Stimulated activated CD4-positive, alpha-beta T cell treated with anti-CD3 and anti-CD28 coated beads, Interleukin-15, amount 100 ng/mL, for 24 hours (primary cell): ENCODE results near the gene IFI16.
"Not testable (repeated sequence)": the region's sequence is repeated elsewhere in the genome, so short reads cannot be mapped to it uniquely, and the experiment has no call there.

Source experiments
- DNase-seq: peaks from one replicate; pipeline ENCODE4 v3.0.0-alpha.2; 2020

The IFI16 gene

DNA sequence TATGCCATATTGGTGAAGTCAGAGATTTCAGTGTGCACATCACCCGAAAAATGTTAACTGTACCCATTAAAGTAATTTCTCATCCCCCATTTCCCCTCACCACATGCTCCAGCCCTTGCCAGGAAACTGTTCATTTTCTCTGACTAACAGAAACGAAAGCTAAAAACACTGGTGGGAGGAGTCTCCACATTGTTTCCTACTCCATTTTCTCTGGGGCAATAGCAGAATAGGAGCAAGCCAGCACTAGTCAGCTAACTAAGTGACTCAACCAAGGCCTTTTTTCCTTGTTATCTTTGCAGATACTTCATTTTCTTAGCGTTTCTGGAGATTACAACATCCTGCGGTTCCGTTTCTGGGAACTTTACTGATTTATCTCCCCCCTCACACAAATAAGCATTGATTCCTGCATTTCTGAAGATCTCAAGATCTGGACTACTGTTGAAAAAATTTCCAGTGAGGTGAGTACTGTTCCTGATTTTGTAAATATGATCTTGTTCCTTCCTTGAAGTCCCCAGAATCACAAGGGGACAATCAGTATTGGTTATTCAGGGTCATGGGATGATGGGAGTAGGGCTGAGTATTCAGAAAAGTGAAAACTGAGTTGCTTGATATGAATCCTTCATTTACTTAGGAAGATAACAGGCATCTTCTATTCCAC lies at the start of gene IFI16:
Gene IFI16 (plus strand): TSS at position 204 of the 658 bp plus-strand sequence. CDS start 4,774 bp downstream, outside the sequence.
- peak; percentile 66 for DNase-seq

DNA sequence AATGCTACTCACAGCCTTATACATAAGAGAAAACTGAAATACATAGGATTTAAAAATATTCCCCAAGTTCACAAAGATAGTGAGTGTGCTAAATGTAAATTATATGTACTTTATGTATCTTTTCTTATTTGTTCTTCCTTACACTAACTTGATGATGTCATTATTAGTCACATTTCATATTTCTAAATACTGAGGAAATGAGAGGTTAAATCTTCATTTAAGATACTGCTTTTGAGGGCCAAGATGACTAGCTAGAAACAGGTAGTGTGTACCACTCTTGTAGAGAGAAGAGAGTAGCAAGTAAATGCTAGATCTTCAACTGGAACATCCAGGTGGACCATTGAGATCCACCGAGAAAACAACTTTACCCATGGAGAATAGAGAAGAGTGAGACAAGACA lies 48.5 kb upstream of the IFI16 start:
- DNase-seq, result no peak

DNA sequence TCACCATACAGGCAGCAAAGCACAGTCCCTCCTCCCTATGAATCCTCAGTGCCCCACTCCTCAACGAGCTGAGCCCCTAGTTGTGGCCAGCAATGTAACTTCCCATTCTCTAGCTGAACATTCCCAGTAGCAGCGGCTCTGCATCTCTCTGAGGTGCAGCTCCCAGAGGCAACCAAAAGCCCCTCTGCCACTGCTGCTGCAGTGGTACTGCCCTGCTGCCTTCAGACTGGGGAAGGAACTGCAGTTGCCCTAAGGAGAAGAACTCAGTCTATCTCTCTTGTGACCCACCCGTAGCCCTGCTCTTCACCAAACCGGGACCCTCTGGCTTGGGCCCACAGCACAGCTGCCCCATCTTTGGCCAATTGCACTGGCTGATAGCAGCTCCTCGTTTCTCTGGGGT lies 46.7 kb upstream of the IFI16 start:
- no peak for DNase-seq

- DNase-seq, result no peak
These were observed 40.5 kb upstream of the IFI16 start for GRCh38 chr1:158969166-158969565.

GRCh38 chr1:158969855-158970254 lies 39.9 kb upstream of the IFI16 start:
- peak; percentile 23 for DNase-seq

DNA sequence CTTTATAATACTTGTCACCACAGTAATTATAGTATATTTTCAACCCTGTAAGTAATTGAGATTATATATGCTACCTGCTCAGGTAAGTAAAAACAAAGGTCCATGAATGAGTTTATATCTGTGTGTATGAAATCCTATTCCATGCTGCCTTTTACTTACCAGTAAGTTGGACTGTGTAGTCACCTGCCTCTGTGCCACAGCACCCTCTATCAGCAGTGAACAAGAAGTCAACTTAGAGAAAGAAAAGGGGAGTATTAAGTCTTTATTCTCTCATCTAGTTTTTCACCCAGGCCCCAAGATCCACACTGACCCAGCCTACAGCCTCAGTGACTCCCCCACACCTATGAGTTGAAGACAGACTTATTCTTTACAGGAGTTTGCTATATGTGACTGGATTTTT lies 36.9 kb upstream of the IFI16 start:
- peak; percentile 10 for DNase-seq

DNA sequence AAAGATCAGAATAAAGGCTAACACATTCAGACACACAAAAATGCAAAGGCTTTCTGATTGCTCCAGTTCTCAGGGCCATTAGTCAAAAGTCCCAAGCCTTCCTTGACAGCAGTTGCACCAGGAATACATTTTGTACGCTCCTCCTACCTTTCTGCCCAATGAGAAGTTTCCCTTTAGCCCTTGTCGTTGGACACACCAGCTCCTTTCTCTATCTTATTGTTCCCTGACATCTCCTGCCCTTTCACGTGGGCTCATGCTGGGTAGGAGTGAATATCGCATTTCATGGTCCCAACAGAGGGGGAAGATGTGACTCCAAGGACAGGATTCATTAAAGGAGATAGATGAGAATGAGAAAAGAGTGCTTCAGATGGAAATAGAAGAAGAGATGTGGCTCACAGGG lies 33.5 kb upstream of the IFI16 start:
- DNase-seq, result no peak

DNA sequence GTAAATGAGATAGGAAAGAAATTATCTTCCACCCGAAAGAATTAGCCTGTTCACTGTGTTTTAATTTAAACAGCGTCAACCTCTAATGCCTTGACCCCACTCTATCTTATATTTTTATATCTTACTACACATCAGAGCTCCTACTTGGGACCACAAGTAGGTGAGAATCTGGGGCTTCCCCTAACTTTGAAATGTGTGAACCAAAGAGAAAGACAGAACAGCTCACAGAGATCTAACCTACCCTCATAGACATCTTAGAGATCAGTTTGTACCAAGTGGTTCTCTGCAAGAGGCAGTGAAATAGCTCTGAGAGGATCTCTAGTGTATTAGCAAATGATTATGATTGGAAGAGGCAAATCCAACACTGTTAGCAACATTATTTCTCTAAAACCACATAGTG lies 31.0 kb upstream of the IFI16 start:
- DNase-seq, result no peak

- no peak for DNase-seq
These were observed 30.5 kb upstream of the IFI16 start for GRCh38 chr1:158979229-158979628.

GRCh38 chr1:158983235-158983634 lies 26.5 kb upstream of the IFI16 start:
- DNase-seq, result no peak

- DNase-seq, result no peak
These were observed 25.3 kb upstream of the IFI16 start for GRCh38 chr1:158984386-158984785.

- DNase-seq, result no peak
These were observed 20.3 kb upstream of the IFI16 start for GRCh38 chr1:158989424-158989823.

DNA sequence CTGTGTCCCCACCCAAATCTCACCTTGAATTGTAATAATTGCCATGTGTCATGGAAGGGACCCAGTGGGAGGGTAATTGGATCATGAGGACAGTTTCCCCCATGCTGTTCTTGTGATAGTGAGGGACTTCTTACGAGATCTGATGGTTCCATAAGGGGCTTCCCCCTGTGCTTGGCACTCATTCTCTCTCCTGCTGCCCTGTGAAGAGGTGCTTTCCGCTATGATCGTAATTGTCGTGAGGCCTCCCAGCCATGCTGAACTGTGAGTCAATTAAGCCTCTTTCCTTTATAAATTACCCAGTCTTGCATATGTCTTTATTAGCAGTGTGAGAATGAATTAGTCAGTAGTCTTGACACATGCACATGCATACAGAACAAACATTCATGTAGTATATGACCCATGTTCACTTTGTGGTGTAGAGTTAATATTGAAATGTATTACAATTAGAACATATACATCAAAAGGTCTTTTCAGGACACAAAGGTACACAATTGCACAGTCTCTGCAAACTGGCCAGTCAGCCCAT lies 16.9 kb upstream of the IFI16 start:
- no peak for DNase-seq

DNA sequence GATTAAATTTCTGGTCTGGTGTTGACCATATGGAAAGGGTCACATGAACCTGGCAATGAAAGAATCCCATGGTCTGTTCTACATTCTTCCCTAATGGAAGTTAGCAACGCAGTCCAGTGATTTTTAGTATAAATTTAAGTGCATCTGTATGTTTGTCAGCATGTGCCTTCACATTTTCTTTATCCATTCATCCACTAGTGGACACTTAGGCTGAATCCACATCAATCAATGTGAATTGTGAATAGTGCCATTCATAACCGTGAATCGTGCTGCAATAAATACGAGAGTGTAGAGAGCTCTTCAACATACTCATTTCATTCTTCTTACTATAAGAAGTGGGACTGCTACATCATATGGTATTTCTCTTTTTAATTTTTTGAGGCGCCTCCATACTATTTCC lies 12.7 kb upstream of the IFI16 start:
- DNase-seq, result no peak

DNA sequence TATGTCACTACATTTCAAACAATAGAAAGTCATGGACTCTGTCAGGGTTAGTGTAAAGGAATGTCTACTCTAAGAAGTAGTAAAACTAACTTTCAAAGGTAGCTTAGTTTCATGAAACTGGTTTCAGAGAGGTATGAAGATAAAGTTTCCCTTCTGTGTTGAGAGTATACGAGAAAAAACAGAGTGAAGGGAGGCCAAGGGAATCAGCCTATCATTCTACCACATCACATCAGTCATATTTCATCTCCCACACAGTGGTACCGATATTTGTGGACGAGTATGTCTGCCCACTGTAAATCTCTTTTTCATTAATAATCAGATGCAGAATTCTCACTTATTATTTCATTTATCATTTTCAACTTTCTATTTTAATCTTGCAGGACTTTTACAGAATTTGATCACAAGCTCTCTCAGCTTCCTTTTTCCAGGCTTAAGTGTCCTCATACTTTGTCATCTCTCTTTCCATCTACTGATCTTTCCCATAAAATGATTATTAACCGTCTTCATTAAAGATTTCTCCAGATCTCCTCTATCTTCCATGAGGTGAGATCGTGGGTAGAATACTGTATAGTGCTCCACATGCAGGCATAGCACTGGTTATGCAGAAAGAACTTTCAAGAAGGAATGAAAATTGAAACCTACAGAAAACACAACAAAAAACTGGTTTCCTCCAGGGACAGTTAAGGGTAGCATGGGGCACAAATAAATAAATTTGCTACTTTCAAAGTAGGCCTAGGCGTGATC lies 11.5 kb upstream of the IFI16 start:
- DNase-seq, result no peak

DNA sequence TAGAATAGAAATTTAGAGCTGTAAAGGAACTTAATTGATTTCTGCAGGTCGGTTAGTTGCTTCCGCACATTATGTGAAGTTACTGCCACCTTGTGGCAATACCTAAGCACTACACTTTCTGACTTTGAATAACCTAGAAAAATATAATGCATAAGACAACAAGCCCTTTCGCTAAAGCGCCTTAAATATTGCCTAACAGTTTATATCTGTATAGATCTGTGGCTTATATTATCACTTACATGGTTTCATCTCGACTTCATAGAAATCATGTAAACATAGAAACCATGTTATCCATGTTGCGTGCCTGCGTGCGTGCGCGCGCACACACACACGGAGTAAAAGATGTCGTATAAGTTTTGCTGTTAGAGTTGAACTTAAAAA lies 10.9 kb upstream of the IFI16 start:
- peak; percentile 49 for DNase-seq

DNA sequence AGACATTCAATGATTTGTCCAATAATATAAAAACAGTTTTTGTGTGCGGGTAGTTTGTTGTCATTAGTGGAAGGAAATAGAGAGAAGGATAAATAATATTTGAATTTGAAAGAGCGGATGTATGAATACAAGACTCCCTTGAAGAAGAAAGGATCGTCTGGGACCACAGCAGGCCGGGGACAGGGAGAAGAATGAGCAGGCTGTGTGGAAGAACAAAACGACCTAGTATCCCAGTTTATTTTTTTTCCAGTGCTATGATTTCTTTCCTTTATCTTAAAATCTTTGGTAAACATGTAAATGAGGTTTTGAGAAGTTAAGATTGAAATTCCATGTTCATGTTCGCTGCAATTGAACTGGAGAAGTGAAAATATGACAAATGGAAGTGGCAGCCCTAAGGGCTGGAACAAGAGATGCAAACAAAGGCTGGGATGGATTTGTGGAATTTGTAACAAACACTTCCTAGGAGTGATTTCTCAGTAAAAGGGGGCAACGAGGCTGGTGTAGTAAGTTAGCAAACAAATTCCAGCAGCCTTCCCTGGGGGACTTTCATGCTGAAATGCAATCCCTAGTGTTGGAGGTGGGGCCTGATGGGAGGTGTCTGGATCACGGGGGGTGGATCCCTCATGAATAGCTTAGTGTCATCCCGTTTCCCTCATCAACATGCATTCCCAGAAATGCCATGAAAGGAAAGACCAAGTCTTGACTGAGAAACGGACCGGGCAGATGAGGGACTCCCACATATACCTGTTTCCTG lies 10.2 kb upstream of the IFI16 start:
- DNase-seq, result no peak

- DNase-seq, result no peak
These were observed 9.7 kb upstream of the IFI16 start for GRCh38 chr1:159000070-159000409.

DNA sequence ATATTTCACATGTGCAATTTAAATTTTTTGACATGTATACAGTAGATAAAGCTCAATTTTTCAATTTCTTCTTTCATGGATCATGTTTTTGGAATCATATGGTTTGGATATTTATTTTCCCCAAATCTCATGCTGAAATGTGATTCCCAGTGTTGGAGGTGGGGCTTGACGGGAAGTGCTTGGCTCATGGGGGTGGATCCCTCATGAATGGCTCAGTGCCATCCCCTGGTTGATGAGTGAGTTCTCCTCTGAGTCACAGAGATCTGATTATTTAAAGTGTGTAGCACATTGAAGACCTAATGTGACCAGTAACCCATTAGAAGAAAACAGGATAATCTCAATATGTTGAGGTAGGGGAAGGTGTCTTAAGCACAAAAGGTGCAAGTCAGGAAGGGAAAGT lies 9.1 kb upstream of the IFI16 start:
- no peak for DNase-seq

DNA sequence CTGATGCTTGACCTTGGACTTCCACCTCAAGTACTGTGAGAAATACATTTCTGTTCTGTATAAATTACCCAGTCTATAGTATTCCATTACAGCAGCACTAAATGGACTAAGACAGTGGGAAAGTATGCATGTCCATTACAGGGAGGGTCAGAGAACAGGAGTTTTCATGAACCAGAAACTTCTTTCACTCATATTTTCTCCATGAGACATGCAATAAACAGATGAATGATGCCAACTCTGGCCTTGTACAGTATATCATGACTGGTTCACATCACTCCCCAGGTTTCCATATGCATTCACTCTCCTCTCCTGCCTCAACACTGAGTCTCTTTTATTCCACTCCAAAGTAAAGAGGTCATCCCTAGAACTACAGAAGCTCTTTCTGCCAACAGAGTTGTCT lies 4.5 kb upstream of the IFI16 start:
- DNase-seq, result no peak

DNA sequence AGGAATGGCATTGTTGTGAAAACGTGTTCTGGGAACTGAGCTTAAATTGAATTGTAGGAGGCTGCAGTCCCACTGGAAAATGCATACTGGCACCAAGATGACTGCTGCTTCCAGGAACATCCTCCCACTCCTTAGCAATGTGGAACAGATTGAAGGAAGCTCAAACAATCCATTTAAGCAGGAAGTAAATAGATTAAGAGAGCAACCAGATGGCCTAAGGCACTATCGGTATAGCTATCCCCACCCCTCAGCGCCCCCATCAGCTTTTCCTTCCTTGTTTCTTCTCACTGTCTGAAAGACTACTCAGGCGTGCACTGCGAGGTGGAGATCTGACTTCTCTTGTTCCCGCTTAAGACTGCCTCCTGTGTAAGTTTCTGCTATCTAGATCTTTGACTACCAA lies 4.0 kb upstream of the IFI16 start:
- DNase-seq, result no peak

- not testable (repeated sequence) for DNase-seq
These were observed 3.4 kb upstream of the IFI16 start for GRCh38 chr1:159006210-159006807.

DNA sequence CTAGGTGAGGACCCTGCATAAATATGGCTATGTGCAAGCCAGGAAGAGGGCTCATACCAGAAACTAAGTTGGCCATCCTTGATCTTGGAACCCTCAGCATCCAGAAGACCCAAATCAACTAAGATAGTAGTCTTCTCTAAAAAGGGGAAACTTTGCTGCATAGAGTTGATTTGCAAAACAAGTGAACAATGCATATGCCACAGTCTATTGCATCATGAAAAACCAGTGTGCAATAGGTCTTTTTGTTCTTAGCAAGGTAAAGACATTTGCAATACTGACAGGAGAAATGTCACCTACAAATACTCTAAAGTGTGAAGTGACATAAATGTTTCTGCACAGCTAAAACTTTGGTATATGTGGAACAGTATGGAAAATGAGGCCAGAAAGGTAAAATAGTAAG lies 2.0 kb upstream of the IFI16 start:
- DNase-seq, result no peak
